Measurements from ENCODE around the gene SERF2.

- TF ChIP-seq CTCF (conservative IDR thresholded peaks at IDR 0.05) (peak; percentile 90), ZFX (IDR thresholded peaks at IDR 0.05) (no peak)
Observed at GRCh38 chr15:43775411-43775965, 16.6 kb upstream of the SERF2 start.
